GM19035 (cell line): ENCODE measurements around the gene ENAH.
"Not testable (repeated sequence)": the region's sequence is repeated elsewhere in the genome, so short reads cannot be mapped to it uniquely, and the experiment has no call there.

Experiments
- ATAC-seq: cut with Tn5 transposase; IDR thresholded peaks from one replicate; pipeline ENCODE4 v1.9.1; 2021; ENCODE audit not compliant: unreplicated experiment

Gene ENAH

GRCh38 chr1:225476100-225476511 lies 176.8 kb downstream of the ENAH start:
- no peak for ATAC-seq

GRCh38 chr1:225474986-225475820 lies 177.7 kb downstream of the ENAH start:
- ATAC-seq: peak; percentile 73

GRCh38 chr1:225474439-225474985 lies 178.4 kb downstream of the ENAH start:
- no peak for ATAC-seq

GRCh38 chr1:225473676-225474438 lies 179.1 kb downstream of the ENAH start:
- ATAC-seq: not testable (repeated sequence)

GRCh38 chr1:225473266-225473665 lies 179.7 kb downstream of the ENAH start:
- ATAC-seq: not testable (repeated sequence)

GRCh38 chr1:225471453-225472301 lies 181.2 kb downstream of the ENAH start:
- no peak for ATAC-seq

- ATAC-seq: no peak
Measured at GRCh38 chr1:225471109-225471452, 181.8 kb downstream of the ENAH start.

- ATAC-seq: no peak
Measured at GRCh38 chr1:225470211-225471108, 182.5 kb downstream of the ENAH start.

GRCh38 chr1:225469051-225469450 lies 183.9 kb downstream of the ENAH start:
- no peak for ATAC-seq

- no peak for ATAC-seq
Measured at GRCh38 chr1:225468270-225469020, 184.5 kb downstream of the ENAH start.

- ATAC-seq: peak; percentile 97
Measured at GRCh38 chr1:225467193-225468020, 185.5 kb downstream of the ENAH start.

- ATAC-seq: no peak
Measured at GRCh38 chr1:225466848-225467192, 186.1 kb downstream of the ENAH start.

GRCh38 chr1:225465793-225466517 lies 187.0 kb downstream of the ENAH start:
- ATAC-seq: no peak

GRCh38 chr1:225464851-225465792 lies 187.8 kb downstream of the ENAH start:
- ATAC-seq: no peak

- no peak for ATAC-seq
Measured at GRCh38 chr1:225462714-225463574, 190.0 kb downstream of the ENAH start.

GRCh38 chr1:225462429-225462713 lies 190.6 kb downstream of the ENAH start:
- no peak for ATAC-seq
